NCI-H1694 treated with DMSO at 0.1 percent for 48 hours (cell line): ENCODE measurements around the gene CSMD2.

Source experiments
- DNase-seq: peaks from one replicate; lab custom pipeline; 2025; lab: John Stamatoyannopoulos, UW

The CSMD2 gene

DNA sequence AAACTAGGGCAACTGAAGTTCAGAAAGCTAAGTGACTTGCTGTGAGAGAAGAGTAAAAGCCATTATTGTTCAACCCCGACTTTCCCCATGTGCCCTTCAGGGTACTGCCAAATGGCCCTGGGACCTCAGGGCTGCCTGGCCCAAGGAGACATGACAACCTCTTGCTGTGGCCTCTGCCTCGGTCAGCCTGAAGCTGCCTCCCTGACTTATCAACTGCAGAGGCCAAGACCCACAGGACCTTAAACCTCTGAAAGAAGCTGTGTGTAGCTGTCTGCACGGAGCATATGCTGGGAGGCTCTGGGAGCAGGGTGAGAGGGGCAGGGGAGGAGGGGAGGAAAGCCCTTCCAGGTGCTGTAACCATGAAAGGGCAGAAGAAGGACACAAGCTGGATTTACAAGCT lies 265.3 kb downstream of the CSMD2 start:
- DNase-seq, result no peak

DNA sequence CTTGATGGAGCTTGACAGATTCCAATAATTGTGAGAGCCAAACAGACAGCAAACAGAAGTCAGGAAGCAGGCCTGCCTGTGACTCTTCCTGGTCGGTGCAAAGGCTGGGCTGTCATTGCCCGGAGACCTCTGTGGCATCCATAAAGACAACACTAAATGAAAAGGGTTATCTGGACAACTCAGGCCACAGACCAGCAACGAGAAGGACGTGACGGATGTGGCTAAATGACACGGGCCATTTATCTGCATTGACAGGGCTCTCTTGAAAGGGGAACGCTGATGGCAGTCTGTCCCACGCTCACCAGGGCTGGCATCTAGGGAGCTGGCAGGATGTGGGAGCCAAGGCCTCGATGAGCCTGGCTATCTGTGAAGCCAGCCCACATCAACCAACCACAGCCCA lies 266.1 kb downstream of the CSMD2 start:
- DNase-seq, result no peak

DNA sequence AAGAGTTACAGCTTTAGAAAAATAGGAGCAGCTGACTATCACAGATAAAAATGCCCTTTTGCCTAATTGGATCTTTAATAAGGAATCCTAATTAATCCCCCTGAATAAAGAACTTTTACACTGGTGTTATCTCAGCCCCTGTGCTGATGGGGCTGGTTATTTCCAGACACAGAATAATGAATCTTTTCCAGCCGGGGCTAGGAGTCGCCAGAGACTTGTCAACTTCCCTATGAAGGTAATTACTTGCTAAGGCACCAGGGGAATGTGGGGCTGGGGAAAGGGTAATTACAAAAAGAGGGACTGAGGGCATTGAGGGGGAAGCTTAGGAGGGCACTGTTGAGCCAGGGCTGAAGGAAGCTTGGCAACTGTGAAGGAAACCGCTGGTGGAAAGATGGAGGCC lies 266.6 kb downstream of the CSMD2 start:
- no peak for DNase-seq

DNA sequence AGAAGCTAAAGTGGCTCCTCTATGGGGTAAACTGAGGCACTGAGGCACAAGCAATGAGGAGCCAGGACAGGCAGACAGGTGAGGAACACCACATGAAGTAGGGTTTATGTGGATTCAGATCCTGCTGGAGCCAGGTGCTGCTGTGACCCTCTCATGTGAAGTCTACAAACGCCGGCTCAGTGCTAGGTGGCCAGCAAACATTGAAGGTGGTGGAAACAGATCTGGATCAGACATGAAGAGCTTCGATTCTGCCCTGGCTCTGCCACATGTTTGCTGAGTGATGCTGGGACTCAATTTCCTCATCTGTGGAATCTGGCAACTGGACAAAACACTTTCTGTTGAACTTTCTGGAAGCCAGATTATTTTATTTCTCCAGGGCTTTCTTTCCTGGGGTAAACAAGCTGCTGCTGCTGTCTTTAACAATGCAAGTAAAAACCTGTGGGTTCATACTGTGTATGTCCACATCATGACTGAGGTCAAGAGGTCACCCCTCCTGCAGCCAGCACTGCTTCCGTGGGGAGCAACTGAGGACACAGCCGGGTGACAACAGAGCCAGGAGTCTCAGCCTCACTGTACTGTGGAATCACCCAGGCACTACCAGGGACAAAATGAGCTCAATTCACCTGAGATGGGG lies 267.8 kb downstream of the CSMD2 start:
- DNase-seq, result no peak

DNA sequence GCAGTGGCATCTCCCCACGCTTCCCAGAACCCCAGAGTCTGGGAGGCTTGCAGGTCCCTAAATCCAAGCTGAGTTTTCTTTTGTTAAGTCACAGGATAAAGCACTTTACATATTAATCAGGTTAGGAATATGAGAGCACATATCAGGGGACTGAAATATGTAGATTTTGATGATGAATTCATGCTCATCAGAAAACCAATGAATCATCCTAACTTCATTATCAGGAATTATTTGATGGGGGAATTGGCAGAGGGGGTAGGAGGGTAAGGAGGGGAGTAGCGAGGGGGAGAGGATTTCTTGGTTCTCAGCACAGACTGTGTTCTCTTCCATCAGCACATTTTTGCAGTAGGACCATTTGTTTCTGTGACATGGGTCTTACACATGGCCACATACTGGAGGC lies 269.1 kb downstream of the CSMD2 start:
- DNase-seq, result no peak

DNA sequence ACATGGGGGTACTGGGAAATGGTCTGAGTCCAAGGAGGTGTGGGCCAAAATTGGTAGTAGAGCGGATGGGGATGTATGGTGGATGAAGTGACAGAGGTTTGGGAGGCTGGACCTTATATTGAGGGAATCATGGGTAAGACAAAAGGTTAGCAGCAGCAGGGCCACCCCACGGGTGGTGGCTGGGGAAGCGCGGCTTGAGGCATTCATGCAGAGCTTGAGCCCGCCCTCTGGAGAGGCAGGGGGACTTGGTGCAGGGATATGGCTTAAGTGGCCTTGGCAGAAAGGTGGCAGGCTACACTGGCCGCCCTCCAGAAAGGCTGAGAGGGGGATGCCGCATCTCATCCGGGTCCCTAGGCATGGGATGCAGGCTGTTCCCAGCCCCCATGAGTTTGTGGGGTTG lies 269.6 kb downstream of the CSMD2 start:
- no peak for DNase-seq

DNA sequence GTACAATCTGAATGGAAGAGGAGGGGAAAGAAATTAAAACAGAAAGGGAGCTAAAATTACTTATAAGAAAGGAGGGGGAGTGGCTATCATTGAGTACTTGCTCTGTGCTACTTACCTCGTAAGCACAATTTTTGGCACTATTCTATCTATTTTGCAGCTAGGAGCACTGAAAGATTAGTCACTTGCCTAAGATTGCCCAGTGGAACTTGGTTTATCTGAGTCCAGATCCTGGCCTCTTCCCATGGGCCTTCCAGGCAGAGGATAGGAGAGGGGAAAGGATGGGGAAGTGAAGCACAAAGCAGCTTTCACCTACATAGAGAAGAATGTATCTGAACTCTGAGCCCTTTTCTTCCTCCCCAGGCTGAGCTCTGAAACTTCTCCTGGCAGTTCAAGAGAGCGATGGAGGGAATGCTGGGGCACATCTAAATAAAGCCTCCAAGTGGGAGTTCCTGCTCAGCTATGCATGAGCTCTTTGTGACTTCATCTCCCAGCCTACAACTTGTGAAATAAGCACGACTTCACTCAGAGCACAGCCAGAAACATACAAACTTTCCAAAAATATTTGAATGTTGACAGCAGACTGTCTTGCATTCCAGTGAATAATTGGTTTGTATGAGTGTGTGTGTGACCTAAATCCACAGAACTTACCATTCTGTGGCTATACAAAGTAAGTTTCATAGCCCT lies 271.7 kb downstream of the CSMD2 start:
- no peak for DNase-seq

DNA sequence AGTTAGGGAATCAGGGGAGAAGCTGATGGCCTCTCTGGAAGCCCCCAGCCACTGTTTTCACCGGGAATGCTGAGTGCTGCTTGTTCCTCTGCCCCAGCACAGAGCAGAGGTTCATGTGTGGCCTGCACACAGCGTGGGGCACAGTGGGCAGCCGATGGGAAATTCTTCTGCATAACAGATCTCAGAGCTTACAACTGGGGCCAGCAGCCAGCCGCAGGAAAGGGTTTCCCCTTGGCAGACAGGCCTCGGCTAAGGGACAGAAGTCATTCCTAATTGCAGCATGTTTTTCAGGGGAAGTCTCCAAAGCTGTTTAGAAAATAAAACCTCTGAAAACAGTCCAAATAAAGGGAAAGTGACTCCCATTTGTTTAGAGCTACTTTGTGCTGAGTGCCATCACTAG lies 278.5 kb downstream of the CSMD2 start:
- DNase-seq, result no peak

DNA sequence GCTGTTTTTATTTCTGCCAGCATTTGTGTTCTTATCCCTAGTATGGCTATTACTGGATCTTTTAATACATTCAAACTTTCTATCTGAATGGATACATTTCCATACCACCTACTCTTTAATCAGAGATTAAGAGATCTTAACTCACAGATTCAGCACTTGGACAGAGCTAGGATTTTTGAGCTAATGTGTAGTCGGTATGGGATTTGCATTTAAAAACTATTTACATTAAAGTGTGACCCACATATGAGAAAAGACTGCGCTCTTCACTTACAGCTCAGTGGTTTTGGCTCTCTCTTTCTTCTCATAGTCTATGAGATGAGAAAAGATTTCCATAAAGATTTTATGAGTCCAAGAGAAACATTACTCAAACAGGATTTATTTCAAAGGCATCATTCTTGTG lies 284.7 kb downstream of the CSMD2 start:
- DNase-seq, result no peak

DNA sequence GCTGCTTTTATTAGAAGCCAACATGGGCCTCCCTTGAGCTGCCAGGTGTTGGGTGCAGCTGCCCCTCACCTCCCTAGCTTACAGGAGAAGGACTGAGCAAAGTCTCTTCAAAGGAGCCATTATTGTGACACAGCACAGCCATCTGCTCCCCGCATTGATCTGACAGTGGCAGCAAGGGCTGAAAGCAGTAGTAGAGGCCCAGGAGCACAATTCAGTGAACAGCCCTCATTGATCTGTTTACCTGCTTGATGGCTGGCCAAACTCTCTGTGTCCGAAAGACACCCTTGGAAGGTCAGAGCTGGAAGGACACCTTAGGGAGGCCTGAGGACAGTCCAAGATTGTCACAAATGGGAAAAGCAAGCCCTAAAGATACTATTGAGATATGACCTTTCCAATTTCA lies 286.6 kb downstream of the CSMD2 start:
- DNase-seq, result no peak

DNA sequence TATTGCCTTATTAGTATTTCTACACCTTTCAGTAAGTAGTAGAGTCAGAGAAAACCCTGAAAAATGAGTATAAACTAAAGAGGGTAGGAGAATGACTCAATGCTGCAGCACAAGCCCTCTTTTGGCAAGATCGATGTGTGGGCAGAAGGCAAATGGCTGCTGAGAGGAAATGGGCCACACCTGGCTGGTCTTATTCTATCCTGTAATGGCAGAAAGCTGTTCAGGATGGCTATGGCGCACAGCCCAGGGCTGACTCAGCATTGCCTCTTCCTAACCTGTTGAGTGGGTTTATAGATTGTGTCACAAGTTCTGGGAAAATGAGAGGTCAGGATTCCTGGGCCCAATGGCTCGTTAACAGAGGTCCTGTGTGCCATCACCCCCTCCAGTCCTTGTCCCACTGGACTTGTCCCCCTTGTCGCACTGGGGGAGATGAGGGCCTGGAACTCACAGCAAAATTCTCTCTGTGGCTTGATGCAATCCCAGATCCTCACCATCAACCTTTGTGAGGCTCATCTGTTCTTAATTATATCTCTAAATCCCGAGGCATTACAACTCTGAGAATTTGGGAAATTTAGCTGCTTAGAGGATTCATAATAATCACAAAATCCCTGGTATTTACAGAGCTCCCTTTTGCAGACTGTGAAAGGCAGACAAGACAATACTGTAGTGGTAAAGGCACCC lies 287.9 kb downstream of the CSMD2 start:
- DNase-seq, result no peak

DNA sequence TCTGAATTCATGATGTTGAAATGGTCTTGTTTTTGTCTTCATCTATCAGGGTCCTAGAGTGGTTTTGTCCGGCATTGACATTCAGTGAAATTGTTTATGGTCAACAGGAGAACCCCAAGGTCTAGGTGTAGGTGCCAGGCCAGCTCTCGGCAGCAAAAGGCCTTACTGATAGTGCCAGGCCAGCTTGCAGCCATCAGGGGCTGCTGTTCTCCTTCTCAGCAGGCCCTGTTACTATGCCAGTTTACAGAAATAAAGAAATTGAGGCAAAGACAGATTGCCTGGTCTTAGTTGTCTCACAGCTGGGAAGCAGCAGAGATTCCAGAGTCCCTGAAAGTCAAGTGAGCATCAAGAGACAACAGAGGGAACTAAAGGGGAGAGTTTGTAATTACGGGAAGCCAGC lies 289.2 kb downstream of the CSMD2 start:
- DNase-seq, result no peak

DNA sequence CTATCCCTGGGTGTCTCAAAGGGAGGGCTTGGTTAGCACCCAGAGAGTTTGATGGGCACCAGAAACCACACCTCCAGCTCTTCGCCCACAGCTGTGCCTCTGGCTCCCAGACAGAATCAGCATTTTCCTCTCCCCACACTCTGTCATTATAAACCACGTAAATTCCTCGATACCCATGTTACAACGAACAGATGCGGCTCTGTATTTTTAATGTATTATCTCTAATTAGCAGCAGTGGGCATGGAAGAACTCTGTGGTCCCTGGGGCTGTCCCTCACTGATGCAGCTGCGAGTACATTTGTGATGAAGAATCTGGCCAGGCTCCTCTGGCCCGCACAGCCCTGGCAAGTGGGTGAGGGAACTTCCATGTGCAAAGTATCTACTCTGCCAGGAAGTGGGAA lies 290.4 kb downstream of the CSMD2 start:
- no peak for DNase-seq

DNA sequence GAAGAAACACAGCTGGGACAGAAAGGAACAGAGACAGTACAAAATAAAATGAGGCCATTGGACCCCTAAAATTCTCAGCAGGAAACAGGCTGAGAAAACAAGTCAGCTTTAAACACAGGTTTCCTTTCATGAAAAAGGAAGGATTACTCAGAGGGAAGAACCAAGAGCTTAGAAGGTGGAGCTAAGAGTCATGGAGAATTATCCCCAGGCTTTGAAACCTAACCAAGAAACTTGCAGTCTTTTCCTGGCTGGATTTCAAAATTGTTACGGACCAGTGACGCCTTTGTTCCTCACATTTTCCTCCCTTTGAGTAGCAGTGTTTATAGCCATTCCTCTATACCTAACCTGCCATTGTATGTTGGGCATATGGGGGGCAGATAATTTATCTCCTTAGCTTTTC lies 292.3 kb downstream of the CSMD2 start:
- no peak for DNase-seq

DNA sequence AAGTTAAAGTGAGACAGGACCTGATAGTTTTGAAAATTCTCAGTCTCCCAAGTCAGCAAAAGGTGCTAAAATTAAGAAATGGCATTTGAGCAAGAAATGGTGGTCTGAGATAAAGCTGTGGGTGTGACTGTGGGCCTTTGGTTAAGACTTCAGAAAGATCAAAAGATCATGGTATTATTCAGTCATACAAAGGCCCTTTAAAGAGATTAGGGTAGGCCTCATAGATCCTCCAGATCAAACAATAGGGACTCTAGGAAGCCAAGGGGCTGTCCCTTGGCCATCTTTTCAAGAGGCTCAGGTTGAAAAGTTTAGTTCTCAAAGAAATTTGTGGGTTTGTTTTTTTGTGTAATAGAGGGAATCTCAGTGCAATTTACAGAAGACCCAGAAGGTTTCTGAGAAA lies 292.8 kb downstream of the CSMD2 start:
- no peak for DNase-seq

DNA sequence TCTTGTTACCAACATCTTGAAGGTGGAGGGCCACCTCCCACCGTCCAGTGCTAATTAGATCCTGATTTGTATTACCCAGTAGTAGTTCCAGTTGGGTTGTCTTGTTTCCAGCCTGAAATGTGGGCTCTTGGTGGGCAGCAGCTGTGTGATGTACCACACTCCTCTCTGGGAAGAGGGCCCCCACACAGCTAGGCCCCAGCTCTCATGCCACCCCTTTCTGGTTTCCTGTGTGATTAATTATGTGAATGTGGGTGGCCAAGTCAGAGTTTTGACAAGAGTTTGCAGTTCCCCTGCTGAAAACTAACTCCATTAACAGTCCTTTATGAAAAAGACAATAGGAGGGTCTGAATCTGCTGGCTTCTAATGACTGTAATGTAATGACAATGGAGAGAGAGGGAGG lies 297.3 kb downstream of the CSMD2 start:
- no peak for DNase-seq

DNA sequence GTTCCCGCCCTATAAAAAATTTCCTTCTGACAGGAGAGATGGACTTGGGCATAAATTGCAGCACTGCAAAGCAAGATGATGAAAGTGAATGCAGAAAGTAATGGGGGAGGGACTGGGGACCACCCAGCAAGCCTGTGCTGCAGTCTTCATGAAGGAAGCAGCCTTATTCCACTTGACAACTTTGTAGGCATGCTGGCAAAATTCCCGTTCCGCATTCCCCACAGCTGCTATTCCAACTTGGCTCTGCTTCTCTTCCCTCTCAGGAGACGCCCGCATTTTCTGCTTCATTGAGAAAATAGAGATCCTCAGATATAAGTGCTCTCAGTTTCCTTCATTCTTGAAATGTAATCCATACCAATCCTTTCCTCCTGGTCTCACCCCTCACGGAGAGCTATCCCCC lies 298.7 kb downstream of the CSMD2 start:
- DNase-seq, result no peak

DNA sequence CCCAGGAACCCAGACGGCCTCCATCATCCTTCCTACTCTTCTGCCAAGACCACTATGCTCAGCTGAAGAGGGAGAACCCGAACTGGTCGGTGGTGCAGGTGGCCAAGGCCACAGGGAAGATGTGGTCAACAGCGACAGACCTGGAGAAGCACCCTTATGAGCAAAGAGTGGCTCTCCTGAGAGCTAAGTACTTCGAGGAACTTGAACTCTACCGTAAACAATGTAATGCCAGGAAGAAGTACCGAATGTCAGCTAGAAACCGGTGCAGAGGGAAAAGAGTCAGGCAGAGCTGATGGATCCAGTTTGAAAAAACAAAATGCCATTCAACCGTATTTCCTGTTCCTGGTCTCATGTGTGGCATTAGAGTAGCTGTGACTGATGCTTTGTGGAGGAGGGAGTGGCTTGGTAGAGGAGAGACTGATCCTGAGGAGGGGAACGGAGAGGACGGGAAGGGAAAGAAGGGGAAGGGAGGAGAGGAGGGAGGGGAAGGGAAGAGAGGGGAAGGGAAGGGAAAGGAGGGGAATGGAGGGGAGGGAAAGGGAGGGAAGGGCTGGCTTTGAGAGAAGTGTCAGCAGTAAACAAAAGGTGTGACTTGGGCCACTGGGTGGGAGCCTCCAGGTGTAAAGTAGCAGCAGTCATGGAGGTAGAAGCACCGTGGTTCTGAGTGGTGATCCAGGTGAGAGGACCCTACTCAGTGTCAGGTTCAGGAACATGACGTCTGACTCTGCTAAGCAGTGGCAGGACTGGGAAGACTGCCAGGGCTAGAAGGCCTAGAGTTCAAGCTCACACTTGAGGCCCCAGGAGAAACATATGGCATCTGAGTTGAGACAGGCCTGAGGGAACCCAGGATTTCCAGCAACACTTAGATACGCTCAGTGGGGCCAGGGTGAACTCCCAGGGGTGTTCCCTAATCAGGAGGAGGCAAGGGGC lies 300.3 kb downstream of the CSMD2 start:
- DNase-seq, result no peak

DNA sequence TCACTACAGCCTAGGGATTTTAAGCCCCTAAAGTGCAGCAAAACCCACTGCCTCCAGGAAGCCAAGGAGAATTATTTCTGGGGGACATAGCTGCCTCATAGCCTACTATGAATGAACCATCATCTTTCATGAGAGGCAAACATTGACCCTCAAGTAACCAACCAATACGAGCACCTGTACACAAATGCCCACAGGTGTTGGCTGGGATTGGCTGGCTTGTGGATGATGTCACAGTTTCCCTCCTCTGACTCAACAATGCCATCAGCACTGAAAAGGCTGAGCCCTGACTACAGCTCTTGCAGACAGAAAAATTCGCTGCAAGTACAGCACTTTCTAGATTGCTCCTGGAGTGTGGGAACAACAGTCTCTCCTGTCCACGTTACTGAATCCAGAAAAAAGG lies 301.3 kb downstream of the CSMD2 start, which contains the start of gene HMGB4:
Gene HMGB4, plus strand, starts transcription at position 301 of the 400 bp plus-strand sequence. CDS start 113 bp downstream, outside the sequence.
- DNase-seq, result no peak

DNA sequence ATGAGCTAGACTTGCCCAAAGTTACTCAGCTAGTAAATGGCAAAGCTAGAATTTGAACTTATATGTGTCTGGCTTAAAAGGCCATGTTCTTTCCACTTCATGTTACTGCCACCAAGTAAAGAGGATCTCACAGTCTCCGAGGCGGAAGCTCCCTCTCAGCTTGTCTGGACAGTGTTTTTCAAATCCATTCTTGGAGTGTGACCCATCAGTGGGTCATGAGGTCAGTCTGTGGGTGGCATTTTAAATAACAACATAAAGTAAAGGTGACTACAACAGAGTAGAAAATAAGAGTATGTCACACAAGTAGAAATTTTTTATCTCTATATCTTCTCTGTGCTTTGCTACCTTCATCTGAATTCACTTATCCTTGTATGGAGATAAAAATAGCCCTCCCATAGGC lies 304.4 kb downstream of the CSMD2 start:
- DNase-seq, result no peak

DNA sequence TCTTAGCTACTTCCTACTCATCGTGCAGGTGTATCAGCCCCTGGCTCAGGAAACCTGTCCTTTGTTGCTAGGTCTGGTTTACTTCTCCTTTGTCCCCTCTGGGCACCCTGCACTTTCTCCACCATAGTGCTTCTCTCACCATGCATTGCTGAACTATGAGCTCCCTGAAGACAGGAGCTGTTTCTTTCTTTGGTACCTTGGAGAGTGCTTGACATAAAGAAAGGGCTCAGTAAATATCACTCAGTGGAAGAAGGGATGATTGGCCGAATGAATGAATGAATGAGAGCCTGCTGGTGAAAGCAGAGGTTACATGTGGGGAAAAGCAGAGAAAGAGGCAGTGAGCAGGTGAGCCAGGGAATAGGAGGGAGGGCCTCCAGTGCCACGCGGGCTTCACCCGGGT lies 310.9 kb downstream of the CSMD2 start:
- DNase-seq, result no peak

DNA sequence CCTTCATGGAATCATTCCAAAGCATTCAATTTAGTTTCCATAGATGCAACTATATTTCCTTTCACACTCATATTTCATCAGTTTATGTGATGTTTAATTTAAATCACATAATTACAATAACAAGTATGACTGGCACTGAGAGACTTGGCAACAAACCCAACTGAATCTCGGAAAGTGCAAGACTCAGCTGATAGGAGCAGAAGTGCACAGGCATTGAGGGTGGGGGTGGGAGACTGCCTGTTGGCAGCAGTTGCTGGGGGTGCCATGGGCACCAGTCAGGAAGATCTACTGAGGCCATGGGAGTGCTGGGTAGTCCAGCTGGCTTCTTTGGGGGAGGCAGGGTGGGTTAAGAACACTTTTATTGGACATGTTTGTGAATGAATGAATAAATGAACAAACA lies 311.6 kb downstream of the CSMD2 start:
- DNase-seq, result no peak
